Measurements from ENCODE around the gene PEX26. TPM values are rescaled to one million over a fixed set of nuclear protein-coding genes. Genes with fewer than 3 reads are reported as not detected.
"Not testable (repeated sequence)": the region's sequence is repeated elsewhere in the genome, so short reads cannot be mapped to it uniquely, and the experiment has no call there.

Gene PEX26
- total RNA-seq, 1 donor from 2014 or later = 31.5 TPM

DNA sequence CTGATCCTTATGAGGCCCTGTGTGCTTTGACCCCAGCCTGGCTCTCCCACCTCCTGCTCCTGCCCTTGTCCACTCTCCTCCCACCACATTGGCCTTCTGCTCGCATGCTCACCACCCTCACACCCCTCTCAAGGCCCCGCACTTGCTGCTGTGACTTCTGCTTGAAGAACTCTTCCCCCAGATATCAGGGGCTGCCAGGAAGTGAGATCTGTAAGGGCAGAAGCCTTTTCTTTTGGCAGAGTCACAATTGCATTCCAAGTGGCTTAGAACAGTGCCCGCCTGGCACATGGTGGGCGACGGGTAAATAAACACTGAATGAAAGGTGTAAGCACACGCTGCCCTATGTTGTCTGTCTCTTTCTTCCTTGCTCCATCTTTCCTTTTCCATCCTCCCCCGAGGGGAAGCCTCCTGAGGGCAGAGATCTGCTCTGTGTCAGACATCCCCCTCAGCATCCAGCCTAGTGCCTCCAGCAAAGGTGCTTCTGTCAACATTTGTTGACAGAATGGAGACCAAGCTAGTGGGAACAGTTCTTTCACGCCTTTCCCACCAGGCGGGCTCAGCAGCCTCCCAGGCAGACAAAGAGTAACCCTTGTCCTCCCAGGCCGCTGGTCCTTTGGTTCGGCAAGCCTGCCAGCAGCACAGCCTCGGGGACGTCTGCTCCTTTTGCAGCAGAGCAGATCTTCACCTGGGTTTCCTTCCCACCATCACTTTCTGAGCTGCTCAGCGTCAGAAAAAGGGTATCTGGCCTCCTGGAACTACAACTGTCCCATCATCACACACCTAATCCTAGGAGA, 10.0 kb upstream of the PEX26 start:
- no peak overlapping the region for H3K27ac ChIP-seq

DNA sequence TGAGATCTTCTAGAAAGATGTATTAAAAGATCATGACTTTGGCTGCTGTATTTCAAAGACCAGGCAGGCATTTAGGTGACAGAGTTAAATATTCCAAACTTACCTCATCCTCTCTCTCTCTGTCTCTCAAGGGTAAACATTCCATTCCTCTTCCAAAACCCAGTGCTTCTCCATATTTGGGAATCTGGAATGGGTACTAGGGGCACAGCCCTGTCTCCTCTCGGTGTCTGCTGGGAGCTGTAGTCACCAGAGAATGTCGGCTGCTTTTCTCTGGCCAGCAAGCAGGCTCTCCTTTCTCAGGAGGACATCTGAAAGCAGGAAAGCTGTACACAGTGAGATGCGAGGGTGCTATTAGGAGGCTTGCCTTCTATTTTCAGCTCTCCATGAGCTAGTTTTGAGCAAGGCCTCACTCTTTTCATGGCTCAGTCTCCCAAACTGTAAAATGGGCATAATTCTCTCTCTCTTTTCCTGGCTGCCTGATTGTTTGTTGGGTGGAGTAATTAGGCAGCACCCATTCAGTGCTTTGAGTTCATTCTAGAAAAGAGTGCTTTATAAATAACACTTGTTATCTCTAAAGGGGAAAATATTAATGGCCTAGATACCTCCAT, 9.3 kb upstream of the PEX26 start:
- Histone ChIP-seq H3K4me1 (no peaks in the 10 kb centered on the region), H3K4me3 (no peak overlapping the region), H3K9me3 (no peaks in the 10 kb centered on the region), H3K27ac (no peak overlapping the region), H3K36me3 (no peaks in the 10 kb centered on the region), H3K27me3 (ENCODE audit: low read depth) (no peaks in the 10 kb centered on the region)
- intact Hi-C loops (cut with DNase I) = no loop called here
- DNase-seq (no peak), ATAC-seq (no peak)
- TF ChIP-seq, protein P1, sequence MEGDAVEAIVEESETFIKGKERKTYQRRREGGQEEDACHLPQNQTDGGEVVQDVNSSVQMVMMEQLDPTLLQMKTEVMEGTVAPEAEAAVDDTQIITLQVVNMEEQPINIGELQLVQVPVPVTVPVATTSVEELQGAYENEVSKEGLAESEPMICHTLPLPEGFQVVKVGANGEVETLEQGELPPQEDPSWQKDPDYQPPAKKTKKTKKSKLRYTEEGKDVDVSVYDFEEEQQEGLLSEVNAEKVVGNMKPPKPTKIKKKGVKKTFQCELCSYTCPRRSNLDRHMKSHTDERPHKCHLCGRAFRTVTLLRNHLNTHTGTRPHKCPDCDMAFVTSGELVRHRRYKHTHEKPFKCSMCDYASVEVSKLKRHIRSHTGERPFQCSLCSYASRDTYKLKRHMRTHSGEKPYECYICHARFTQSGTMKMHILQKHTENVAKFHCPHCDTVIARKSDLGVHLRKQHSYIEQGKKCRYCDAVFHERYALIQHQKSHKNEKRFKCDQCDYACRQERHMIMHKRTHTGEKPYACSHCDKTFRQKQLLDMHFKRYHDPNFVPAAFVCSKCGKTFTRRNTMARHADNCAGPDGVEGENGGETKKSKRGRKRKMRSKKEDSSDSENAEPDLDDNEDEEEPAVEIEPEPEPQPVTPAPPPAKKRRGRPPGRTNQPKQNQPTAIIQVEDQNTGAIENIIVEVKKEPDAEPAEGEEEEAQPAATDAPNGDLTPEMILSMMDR (IDR thresholded peaks at IDR 0.05) = no peak

More for the DNA sequence above, 10.0 kb upstream of the PEX26 start:
- H3K4me1 ChIP-seq = no peaks in the 10 kb centered on the region
- TF ChIP-seq, protein P1 (IDR thresholded peaks at IDR 0.05) = no peak
- no peaks in the 10 kb centered on the region for H3K9me3 ChIP-seq
- ATAC-seq (no peak), DNase-seq (no peak)
- no peak overlapping the region for H3K4me3 ChIP-seq
- intact Hi-C loops (cut with DNase I) = no loop called here
- H3K36me3 ChIP-seq = no peaks in the 10 kb centered on the region
- H3K27me3 ChIP-seq (ENCODE audit: low read depth) = no peaks in the 10 kb centered on the region

DNA sequence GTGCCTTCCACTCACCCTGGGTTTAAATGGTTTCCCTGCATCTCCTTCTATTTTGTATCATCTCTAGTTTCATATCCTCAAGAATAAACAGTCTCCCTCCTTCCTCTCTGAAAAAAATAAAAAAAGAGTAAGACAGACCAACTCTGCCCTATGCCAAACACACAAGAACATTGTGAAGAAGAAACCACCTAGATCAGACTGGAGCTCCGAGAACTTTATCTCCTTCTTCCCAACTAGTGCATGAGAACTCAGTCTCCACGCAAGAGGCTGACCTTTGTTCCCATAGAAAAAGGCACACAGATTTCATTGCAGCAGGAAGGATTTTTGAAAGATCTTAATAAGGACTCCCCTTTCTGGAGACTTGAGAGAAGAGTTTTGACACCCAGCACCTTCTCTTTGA, 8.7 kb upstream of the PEX26 start:
- Histone ChIP-seq H3K27ac (no peak overlapping the region), H3K9me3 (no peaks in the 10 kb centered on the region), H3K36me3 (no peaks in the 10 kb centered on the region), H3K4me3 (no peak overlapping the region), H3K27me3 (ENCODE audit: low read depth) (no peaks in the 10 kb centered on the region), H3K4me1 (no peaks in the 10 kb centered on the region)
- intact Hi-C loops (cut with DNase I) = no loop called here
- no peak for DNase-seq
- TF ChIP-seq, protein P1 (IDR thresholded peaks at IDR 0.05) = no peak
- no peak for ATAC-seq

DNA sequence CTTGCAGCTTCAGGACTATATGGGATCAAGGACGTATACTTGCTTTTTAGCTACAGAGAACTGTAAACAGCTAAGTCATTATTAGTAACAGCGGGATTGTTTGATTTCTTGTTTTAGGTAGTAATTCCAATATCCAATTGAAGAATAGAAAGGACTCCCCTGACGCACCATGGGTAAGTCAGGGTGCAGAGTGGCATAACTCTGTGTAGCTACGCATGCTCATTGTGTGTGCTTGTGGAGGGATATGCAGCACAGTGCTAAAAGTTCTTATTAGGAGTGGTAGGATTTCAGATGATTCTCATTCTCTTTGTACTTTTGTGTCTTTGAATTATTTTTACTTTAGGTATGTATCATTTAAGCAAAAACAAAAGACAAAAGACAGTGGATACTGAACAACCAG, 7.7 kb upstream of the PEX26 start:
- no peaks in the 10 kb centered on the region for H3K27me3 ChIP-seq (ENCODE audit: low read depth)
- H3K4me1 ChIP-seq = no peaks in the 10 kb centered on the region
- TF ChIP-seq, protein P1 (IDR thresholded peaks at IDR 0.05) = no peak
- DNase-seq = no peak
- no peaks in the 10 kb centered on the region for H3K9me3 ChIP-seq
- intact Hi-C loops (cut with DNase I) = no loop called here
- H3K27ac ChIP-seq = no peak overlapping the region
- H3K36me3 ChIP-seq = no peaks in the 10 kb centered on the region
- ATAC-seq = no peak
- no peak overlapping the region for H3K4me3 ChIP-seq

DNA sequence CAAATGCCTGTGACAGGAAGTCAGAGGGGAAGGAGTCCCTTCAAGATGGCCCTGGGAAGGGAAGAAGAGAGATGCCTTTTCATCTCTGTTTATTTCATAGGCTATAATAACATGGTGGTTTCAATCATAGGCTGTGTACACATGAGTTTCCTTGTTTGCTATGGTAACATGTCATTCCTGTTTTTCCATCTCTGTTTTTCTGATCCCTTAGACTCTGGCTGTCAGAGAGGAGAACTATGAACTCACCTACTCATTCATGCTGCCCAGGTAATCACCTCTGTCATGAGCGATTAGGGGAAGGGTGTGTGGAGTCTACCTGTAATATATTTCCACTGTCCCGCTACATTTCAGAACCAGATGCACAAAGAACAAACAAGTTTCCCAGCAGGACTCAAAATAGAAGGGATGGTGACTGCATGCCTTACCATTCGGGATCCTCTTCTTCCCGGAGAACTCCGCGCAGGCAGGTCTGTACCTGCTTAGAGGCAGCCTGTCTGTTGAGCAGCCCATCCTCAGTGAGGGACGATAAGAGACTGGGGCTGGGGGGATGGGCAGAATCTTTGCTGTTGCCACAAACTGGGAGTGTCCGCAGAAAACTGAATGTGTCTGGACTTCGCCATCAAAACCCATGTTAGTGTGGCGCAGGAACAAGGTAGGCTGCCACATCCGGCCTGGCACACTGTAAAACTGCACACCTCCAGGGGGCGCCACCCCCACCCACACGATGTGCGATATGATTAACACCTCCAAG, 7.1 kb upstream of the PEX26 start:
- intact Hi-C loops (cut with DNase I) = no loop called here
- Histone ChIP-seq H3K9me3 (no peaks in the 10 kb centered on the region), H3K27ac (no peak overlapping the region), H3K36me3 (no peaks in the 10 kb centered on the region), H3K4me3 (no peak overlapping the region), H3K4me1 (no peaks in the 10 kb centered on the region), H3K27me3 (ENCODE audit: low read depth) (no peaks in the 10 kb centered on the region)
- ATAC-seq (no peak), DNase-seq (no peak)
- TF ChIP-seq, protein P1 (IDR thresholded peaks at IDR 0.05) = no peak

DNA sequence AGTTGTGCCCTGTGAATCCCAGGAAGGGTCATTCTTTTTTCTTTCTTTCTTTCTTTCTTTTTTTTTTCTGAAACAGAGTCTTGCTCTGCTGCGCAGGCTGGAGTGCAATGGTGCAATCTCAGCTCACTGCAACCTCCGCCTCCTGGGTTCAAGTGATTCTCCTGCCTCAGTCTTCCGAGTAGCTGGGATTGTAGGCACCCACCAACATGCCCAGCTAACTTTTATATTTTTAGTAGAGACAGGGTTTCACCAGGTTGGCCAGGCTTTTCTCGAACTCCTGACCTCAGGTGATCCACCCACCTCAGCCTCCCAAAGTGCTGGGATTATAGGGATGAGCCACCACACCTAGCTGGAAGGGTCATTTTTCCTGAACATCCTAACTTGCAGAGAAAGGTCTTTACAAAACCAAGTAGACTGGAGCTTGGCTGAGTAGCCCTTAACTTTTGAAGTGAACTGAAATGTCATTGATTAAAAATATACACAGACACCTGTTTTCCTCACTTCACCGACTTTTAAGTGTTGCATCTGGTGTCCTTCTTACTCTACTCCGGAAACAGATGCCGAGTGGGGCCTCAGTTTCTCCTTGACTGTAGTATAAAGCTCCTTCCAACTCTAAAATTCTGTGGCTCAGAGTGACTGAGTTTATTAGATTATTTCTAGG, 6.4 kb upstream of the PEX26 start:
- ATAC-seq; H3K27me3 ChIP-seq (ENCODE audit: low read depth); intact Hi-C loops (cut with DNase I); H3K9me3 ChIP-seq; H3K27ac ChIP-seq; H3K36me3 ChIP-seq; H3K4me3 ChIP-seq; DNase-seq; H3K4me1 ChIP-seq: not testable (repeated sequence)

All from lower lobe of right lung (tissue), 2 donors.